Measurements from ENCODE around the gene NIPAL3. TPM values are rescaled to one million over a fixed set of nuclear protein-coding genes. Genes with fewer than 3 reads are reported as not detected.

The NIPAL3 gene
- total RNA-seq, 1 experiment from 2014 or later: 7.7 TPM

GRCh38 chr1:24481101-24481500 is 65.5 kb downstream of the NIPAL3 start:
- no peak overlapping the region for H4K5ac ChIP-seq (ENCODE audit: insufficient read length, low read depth, low read length)
- H3T11ph ChIP-seq (ENCODE audit: low read length): no peak overlapping the region
- no peak overlapping the region for H4K91ac ChIP-seq (ENCODE audit: insufficient read length, low read depth, low read length)
- no peak overlapping the region; a peak in 1 of 5 replicates for H3K4me3 Mint-ChIP-seq
- H3K9me3 ChIP-seq (ENCODE audit: control insufficient read depth, low read depth, low read length): no peaks in the 10 kb centered on the region
- H3K27me3 Mint-ChIP-seq (ENCODE audit: low read depth): no peaks in the 10 kb centered on the region
- H3K27ac Mint-ChIP-seq: peak overlapping the region in 1 of 3 experiments; percentile 81; a peak in 2 of 7 replicates
- H2AFZ ChIP-seq (ENCODE audit: low read length): no peak overlapping the region
- no peaks in the 10 kb centered on the region for H3K79me2 ChIP-seq (ENCODE audit: insufficient read depth, low read length)
- no peak overlapping the region for H2BK5ac ChIP-seq (ENCODE audit: insufficient read length, low read length)
- no peak overlapping the region for H3K4me2 ChIP-seq (ENCODE audit: insufficient read depth, insufficient read length, low read length)
- H4K20me1 ChIP-seq (ENCODE audit: control insufficient read depth, insufficient read depth, insufficient read length): no peaks in the 10 kb centered on the region
- H3K4ac ChIP-seq (ENCODE audit: low read depth, low read length): no peak overlapping the region
- no peak overlapping the region for H3K14ac ChIP-seq (ENCODE audit: insufficient read depth, low read length)
- WGBS (ENCODE audit: extremely low coverage, insufficient read length, low lambda C conversion rate): no CpG with 5 or more reads among the region's 2 CpGs
- peaks cover 4% of the 10 kb centered on the region; the same call in 1 of the 2 replicates for H3K4me1 ChIP-seq (ENCODE audit: insufficient read depth, low read length)
- H3K27ac ChIP-seq (ENCODE audit: insufficient read length, low read depth, low read length): no peak overlapping the region
- H3K27me3 ChIP-seq (ENCODE audit: insufficient read depth, low read length): no peaks in the 10 kb centered on the region
- no peak overlapping the region for H3K9ac ChIP-seq (ENCODE audit: extremely low read depth, insufficient read length, low read length)
- no peak overlapping the region for H3K23ac ChIP-seq (ENCODE audit: insufficient read length, low read depth, low read length)
- TF ChIP-seq CTCF (conservative IDR thresholded peaks at IDR 0.05): no peak
- no peaks in the 10 kb centered on the region for H3K23me2 ChIP-seq (ENCODE audit: insufficient read length, low read depth, low read length, poor library complexity, severe bottlenecking)
- DNase-seq: no peak
- H2BK120ac ChIP-seq (ENCODE audit: low read depth, low read length, poor library complexity, severe bottlenecking): no peak overlapping the region
- H2BK20ac ChIP-seq (ENCODE audit: low read depth, low read length, poor library complexity, severe bottlenecking): no peak overlapping the region
- H3K9me3 Mint-ChIP-seq: no peaks in the 10 kb centered on the region
- no peak overlapping the region for H2BK15ac ChIP-seq (ENCODE audit: low read depth, low read length)
- no peak overlapping the region for H3K18ac ChIP-seq (ENCODE audit: insufficient read length, low read depth, low read length)
- H3K79me1 ChIP-seq (ENCODE audit: insufficient read depth, low read depth, low read length, poor library complexity, severe bottlenecking): no peaks in the 10 kb centered on the region
- no peak overlapping the region for H2BK12ac ChIP-seq (ENCODE audit: insufficient read length, low read depth, low read length)
- no peak overlapping the region for H4K8ac ChIP-seq (replicated peaks; ENCODE audit: insufficient read length, low read depth, low read length)
- H3K4me1 Mint-ChIP-seq: peaks cover 13 to 15% of the 10 kb centered on the region in 2 experiments
- no peak overlapping the region for H2AK5ac ChIP-seq (ENCODE audit: insufficient read length, low read length)
- H3K56ac ChIP-seq (ENCODE audit: insufficient read length, low read depth, low read length): no peak overlapping the region
- no peaks in the 10 kb centered on the region; a peak in 1 of 7 replicates for H3K36me3 Mint-ChIP-seq (ENCODE audit: insufficient read depth in 1 of 3, low read depth in 3 of 3)

All from H9 (cell line).